HCT116 (cell line): Measurements from ENCODE around the gene IL20.

Experiments used
- ATF3 ChIP-seq: IDR thresholded peaks from 2 replicates; pipeline ENCODE4 v1.6.1; 2012
- CEBPB ChIP-seq: IDR thresholded peaks from 2 replicates; pipeline ENCODE4 v1.6.1; 2012; ENCODE audit warnings: low read depth
- EZH2phosphoT487 ChIP-seq: fragments of 200-600 bp; IDR thresholded peaks from 2 replicates; pipeline ENCODE4 v1.6.1; 2018; ENCODE audit warnings: antibody characterized with exemption, borderline replicate concordance
- POLR2A ChIP-seq: IDR thresholded peaks from 2 replicates; pipeline ENCODE4 v1.7.0; 2011; ENCODE audit warnings: borderline replicate concordance; ENCODE audit not compliant: insufficient read depth, insufficient read length; ENCODE audit errors: extremely low read depth
- YY1 ChIP-seq: IDR thresholded peaks from 2 replicates; pipeline ENCODE4 v1.6.1; 2011; ENCODE audit warnings: low read length, low read depth, moderate library complexity, mild to moderate bottlenecking; ENCODE audit not compliant: insufficient replicate concordance; ENCODE audit errors: extremely low read depth
- TF ChIP-seq, protein P1 (sequence below), 3 experiments: fragments of 200-600 bp in 1 of 3; sonication (generic) in 1 of 3; IDR thresholded peaks in 2 of 3; conservative IDR thresholded peaks in 1 of 3; 2 replicates each; pipeline ENCODE4 v1.5.1; 2012 to 2017; ENCODE audit warnings: low read depth in 2 of 3, low read length in 2 of 3, antibody characterized with exemption in 1 of 3, borderline replicate concordance in 1 of 3, control low read depth in 1 of 3, mild to moderate bottlenecking in 1 of 3, mixed read lengths in 1 of 3, mixed run types in 1 of 3, moderate library complexity in 1 of 3; ENCODE audit not compliant: insufficient read depth in 1 of 3
- TF ChIP-seq, protein P2 (sequence below): IDR thresholded peaks from 2 replicates; pipeline ENCODE4 v1.6.1; 2012; ENCODE audit warnings: low read depth

DNA sequence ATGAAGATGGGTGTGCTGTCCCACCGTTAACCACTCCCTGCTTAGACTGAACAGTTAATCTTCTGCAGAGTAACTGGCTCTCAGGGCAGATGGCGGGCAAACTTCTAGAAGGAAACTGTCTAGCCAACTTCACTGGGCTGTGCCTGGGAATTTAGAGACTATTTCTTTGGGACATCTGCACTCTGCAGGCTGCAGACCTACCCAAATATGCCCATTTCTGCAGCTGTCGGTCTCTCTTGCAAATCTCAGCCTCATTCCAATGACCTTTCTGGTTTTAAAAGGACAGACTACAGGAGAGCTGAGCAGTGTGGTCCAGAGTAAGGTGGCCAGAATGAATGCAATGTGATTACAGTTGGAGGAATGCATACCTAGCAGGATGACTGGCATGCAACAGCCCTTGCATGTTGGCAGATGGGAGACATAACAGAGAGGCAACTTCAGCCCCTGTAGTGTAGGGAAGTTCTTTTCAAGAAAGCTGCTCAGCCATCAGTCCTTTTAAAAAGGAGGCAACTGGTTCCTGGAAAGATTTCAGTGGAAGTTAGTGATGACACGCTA lies 26.3 kb upstream of the IL20 start:
- TF ChIP-seq, protein P1, sequence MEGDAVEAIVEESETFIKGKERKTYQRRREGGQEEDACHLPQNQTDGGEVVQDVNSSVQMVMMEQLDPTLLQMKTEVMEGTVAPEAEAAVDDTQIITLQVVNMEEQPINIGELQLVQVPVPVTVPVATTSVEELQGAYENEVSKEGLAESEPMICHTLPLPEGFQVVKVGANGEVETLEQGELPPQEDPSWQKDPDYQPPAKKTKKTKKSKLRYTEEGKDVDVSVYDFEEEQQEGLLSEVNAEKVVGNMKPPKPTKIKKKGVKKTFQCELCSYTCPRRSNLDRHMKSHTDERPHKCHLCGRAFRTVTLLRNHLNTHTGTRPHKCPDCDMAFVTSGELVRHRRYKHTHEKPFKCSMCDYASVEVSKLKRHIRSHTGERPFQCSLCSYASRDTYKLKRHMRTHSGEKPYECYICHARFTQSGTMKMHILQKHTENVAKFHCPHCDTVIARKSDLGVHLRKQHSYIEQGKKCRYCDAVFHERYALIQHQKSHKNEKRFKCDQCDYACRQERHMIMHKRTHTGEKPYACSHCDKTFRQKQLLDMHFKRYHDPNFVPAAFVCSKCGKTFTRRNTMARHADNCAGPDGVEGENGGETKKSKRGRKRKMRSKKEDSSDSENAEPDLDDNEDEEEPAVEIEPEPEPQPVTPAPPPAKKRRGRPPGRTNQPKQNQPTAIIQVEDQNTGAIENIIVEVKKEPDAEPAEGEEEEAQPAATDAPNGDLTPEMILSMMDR (IDR thresholded peaks at IDR 0.05 in 2 of 3, conservative IDR thresholded peaks at IDR 0.05 in 1 of 3; ENCODE audit: borderline replicate concordance in 1 of 3, insufficient read depth in 1 of 3, low read depth in 2 of 3, low read length in 2 of 3) = no peak
- TF ChIP-seq CEBPB (no peak), EZH2phosphoT487 (no peak), POLR2A (no peak), YY1 (no peak), ATF3 (no peak)
- TF ChIP-seq, protein P2, sequence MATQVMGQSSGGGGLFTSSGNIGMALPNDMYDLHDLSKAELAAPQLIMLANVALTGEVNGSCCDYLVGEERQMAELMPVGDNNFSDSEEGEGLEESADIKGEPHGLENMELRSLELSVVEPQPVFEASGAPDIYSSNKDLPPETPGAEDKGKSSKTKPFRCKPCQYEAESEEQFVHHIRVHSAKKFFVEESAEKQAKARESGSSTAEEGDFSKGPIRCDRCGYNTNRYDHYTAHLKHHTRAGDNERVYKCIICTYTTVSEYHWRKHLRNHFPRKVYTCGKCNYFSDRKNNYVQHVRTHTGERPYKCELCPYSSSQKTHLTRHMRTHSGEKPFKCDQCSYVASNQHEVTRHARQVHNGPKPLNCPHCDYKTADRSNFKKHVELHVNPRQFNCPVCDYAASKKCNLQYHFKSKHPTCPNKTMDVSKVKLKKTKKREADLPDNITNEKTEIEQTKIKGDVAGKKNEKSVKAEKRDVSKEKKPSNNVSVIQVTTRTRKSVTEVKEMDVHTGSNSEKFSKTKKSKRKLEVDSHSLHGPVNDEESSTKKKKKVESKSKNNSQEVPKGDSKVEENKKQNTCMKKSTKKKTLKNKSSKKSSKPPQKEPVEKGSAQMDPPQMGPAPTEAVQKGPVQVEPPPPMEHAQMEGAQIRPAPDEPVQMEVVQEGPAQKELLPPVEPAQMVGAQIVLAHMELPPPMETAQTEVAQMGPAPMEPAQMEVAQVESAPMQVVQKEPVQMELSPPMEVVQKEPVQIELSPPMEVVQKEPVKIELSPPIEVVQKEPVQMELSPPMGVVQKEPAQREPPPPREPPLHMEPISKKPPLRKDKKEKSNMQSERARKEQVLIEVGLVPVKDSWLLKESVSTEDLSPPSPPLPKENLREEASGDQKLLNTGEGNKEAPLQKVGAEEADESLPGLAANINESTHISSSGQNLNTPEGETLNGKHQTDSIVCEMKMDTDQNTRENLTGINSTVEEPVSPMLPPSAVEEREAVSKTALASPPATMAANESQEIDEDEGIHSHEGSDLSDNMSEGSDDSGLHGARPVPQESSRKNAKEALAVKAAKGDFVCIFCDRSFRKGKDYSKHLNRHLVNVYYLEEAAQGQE = no peak
